WI38 (cell line): Measurements from ENCODE around the gene PDZRN3.

ENCODE experiments used
- H3K4me3 ChIP-seq: 2 replicates; pipeline ENCODE4 v1.5.1; 2011; ENCODE audit warnings: low read depth, mild to moderate bottlenecking, control low read depth, low read length
- CTCF ChIP-seq: IDR thresholded peaks from 2 replicates; pipeline ENCODE4 v1.5.1; 2012; ENCODE audit warnings: low read depth, mild to moderate bottlenecking, control low read depth, low read length

The PDZRN3 gene

GRCh38 chr3:73365756-73366397, 258.9 kb downstream of the PDZRN3 start:
- TF ChIP-seq CTCF, result no peak
- H3K4me3 ChIP-seq, result no peak overlapping the region

- TF ChIP-seq CTCF, result no peak
- H3K4me3 ChIP-seq, result no peak overlapping the region
Observed at GRCh38 chr3:73364517-73364916, 260.2 kb downstream of the PDZRN3 start.

GRCh38 chr3:73363093-73363492, 261.6 kb downstream of the PDZRN3 start:
- H3K4me3 ChIP-seq, result no peak overlapping the region
- no peak for TF ChIP-seq CTCF

GRCh38 chr3:73361591-73361990, 263.1 kb downstream of the PDZRN3 start:
- TF ChIP-seq CTCF, result no peak
- no peak overlapping the region for H3K4me3 ChIP-seq

GRCh38 chr3:73353649-73354217, 271.0 kb downstream of the PDZRN3 start:
- no peak for TF ChIP-seq CTCF
- H3K4me3 ChIP-seq, result no peak overlapping the region

- no peak overlapping the region for H3K4me3 ChIP-seq
- TF ChIP-seq CTCF, result no peak
Observed at GRCh38 chr3:73352841-73353645, 271.7 kb downstream of the PDZRN3 start.
